Activated naive CD8-positive, alpha-beta T cell treated with anti-CD3 and anti-CD28 coated beads, Interleukin-2, amount 10 ng/mL, durations not matched to agents 7 days and 5 days (primary cell): ENCODE data around the gene B4GALT1. TPM values are rescaled to one million over a fixed set of nuclear protein-coding genes. Genes with fewer than 3 reads are reported as not detected.

Source experiments
- ATAC-seq: fragments of 150-1000 bp; cut with Tn5 transposase; one replicate; pipeline ENCODE4 v1.10.0; 2021; ENCODE audit warnings: low read depth, moderate library complexity
- POLR2A ChIA-PET: fragments of 350-600 bp; sonication (Branson Sonifier 250); formaldehyde crosslinking; loops from one replicate; lab custom pipeline; 2021; ENCODE audit warnings: antibody characterized with exemption; lab: Charles Lee
- DNase-seq: peaks from one replicate; pipeline ENCODE4 v3.0.0; 2021
- H3K27ac Mint-ChIP-seq: one replicate; pipeline ENCODE4 v1.8.0; 2022; ENCODE audit warnings: mild to moderate bottlenecking, mixed read lengths
- H3K27me3 Mint-ChIP-seq: one replicate; pipeline ENCODE4 v1.8.0; 2022; ENCODE audit warnings: mild to moderate bottlenecking, moderate library complexity, mixed read lengths
- H3K36me3 Mint-ChIP-seq: one replicate; pipeline ENCODE4 v1.8.0; 2021; ENCODE audit warnings: mild to moderate bottlenecking, mixed read lengths
- H3K4me1 Mint-ChIP-seq: one replicate; pipeline ENCODE4 v1.8.0; 2021; ENCODE audit warnings: mixed read lengths
- H3K4me3 Mint-ChIP-seq: one replicate; pipeline ENCODE4 v1.8.0; 2022; ENCODE audit warnings: mild to moderate bottlenecking, moderate library complexity, mixed read lengths
- H3K9me3 Mint-ChIP-seq: one replicate; pipeline ENCODE4 v1.8.0; 2021; ENCODE audit warnings: mixed read lengths
- total RNA-seq, 2 experiments: library from RNA; stranded (reverse); gene quantifications; one replicate each; pipeline ENCODE4 v1.2.3, GENCODE V29; 2021

Gene B4GALT1
- total RNA-seq, 2 experiments from 2014 or later = 34.6 to 35.7 TPM

- DNase-seq = no peak
Measured at GRCh38 chr9:33111631-33112030, 55.5 kb downstream of the B4GALT1 start.

GRCh38 chr9:33110686-33111085 is 56.5 kb downstream of the B4GALT1 start:
- ATAC-seq (no peak), DNase-seq (no peak)
- Mint-ChIP-seq H3K27me3 (no peaks in the 10 kb centered on the region), H3K4me1 (peaks cover 3% of the 10 kb centered on the region), H3K9me3 (no peaks in the 10 kb centered on the region), H3K36me3 (peaks cover 10% of the 10 kb centered on the region), H3K27ac (no peak overlapping the region), H3K4me3 (no peak overlapping the region)
- POLR2A ChIA-PET = no interaction called here

More at GRCh38 chr9:33111631-33112030, 55.5 kb downstream of the B4GALT1 start:
- Mint-ChIP-seq H3K27ac (peak overlapping the region; percentile 57), H3K4me3 (no peak overlapping the region), H3K4me1 (peaks cover 3% of the 10 kb centered on the region), H3K27me3 (no peaks in the 10 kb centered on the region), H3K36me3 (peaks cover 10% of the 10 kb centered on the region), H3K9me3 (no peaks in the 10 kb centered on the region)
- ATAC-seq = no peak
- POLR2A ChIA-PET = no interaction called here

- Mint-ChIP-seq H3K27ac (no peak overlapping the region), H3K36me3 (peaks cover 10% of the 10 kb centered on the region), H3K9me3 (no peaks in the 10 kb centered on the region), H3K27me3 (no peaks in the 10 kb centered on the region), H3K4me1 (peaks cover 3% of the 10 kb centered on the region), H3K4me3 (no peak overlapping the region)
- ATAC-seq (no peak), DNase-seq (no peak)
- POLR2A ChIA-PET = interaction anchor here (1.5 kb wide), 1 partner anchor 57 kb away, joined by 4 read pairs; the partner anchor contains the start of gene B4GALT1
Measured at GRCh38 chr9:33109850-33110595, 57.1 kb downstream of the B4GALT1 start.

DNA sequence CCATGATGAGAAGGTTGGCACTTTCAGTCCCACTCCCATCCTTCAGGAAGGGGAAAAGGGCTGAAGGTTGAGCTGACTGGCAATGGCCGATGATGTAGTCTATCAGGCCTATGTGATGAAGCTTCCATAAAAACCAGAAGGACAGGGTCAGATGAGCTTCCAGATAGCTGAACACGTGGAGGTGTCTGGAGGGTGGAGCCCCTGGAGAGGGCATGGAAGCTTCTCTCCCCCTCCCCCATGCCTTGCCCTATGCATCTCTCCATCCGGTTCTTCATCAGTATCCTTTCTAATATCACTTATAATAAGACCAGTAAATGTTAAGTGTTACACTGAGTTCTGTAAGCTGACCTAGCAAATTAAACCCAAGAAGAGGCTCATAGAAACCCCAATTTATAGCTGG is 58.0 kb downstream of the B4GALT1 start:
- no peaks in the 10 kb centered on the region for H3K27me3 Mint-ChIP-seq
- H3K36me3 Mint-ChIP-seq = peaks cover 8% of the 10 kb centered on the region
- H3K27ac Mint-ChIP-seq = no peak overlapping the region
- peaks cover 2% of the 10 kb centered on the region for H3K4me1 Mint-ChIP-seq
- no peaks in the 10 kb centered on the region for H3K9me3 Mint-ChIP-seq
- POLR2A ChIA-PET = interaction anchor here (1.5 kb wide), 1 partner anchor 58 kb away, joined by 4 read pairs; the partner anchor contains the start of gene B4GALT1
- ATAC-seq = no peak
- no peak for DNase-seq
- H3K4me3 Mint-ChIP-seq = no peak overlapping the region

GRCh38 chr9:33108472-33108871 is 58.7 kb downstream of the B4GALT1 start:
- H3K4me3 Mint-ChIP-seq = no peak overlapping the region
- DNase-seq = no peak

DNA sequence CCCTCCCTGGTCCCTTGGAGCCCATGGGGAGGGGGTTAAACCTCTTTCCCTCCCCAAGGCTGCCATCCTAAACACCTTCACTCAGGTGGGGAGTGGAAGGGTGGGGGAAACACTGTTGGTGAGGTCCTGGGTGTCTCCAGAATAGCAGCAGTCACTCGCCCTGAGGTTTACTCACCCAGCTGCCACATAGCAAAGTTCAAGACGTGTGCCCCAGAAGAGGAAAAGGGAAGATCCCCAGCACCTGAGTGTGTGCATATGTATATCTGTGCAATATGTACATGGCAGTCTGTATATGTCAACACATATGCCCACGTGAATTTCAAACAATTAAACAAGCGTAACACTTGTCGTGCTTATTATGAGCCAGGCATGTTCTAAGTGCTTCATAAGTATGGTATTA is 59.4 kb downstream of the B4GALT1 start:
- H3K4me3 Mint-ChIP-seq = no peak overlapping the region
- POLR2A ChIA-PET = no interaction called here
- ATAC-seq (no peak), DNase-seq (no peak)
- H3K27ac Mint-ChIP-seq = no peak overlapping the region
- no peaks in the 10 kb centered on the region for H3K27me3 Mint-ChIP-seq
- H3K36me3 Mint-ChIP-seq = peaks cover 2% of the 10 kb centered on the region
- H3K4me1 Mint-ChIP-seq = no peaks in the 10 kb centered on the region
- H3K9me3 Mint-ChIP-seq = no peaks in the 10 kb centered on the region

More at GRCh38 chr9:33108472-33108871, 58.7 kb downstream of the B4GALT1 start:
- Mint-ChIP-seq H3K4me1 (no peaks in the 10 kb centered on the region), H3K27me3 (no peaks in the 10 kb centered on the region), H3K27ac (no peak overlapping the region), H3K9me3 (no peaks in the 10 kb centered on the region), H3K36me3 (peaks cover 2% of the 10 kb centered on the region)
- ATAC-seq = no peak
- POLR2A ChIA-PET = interaction anchor here (1.5 kb wide), 1 partner anchor 59 kb away, joined by 4 read pairs; the partner anchor contains the start of gene B4GALT1

DNA sequence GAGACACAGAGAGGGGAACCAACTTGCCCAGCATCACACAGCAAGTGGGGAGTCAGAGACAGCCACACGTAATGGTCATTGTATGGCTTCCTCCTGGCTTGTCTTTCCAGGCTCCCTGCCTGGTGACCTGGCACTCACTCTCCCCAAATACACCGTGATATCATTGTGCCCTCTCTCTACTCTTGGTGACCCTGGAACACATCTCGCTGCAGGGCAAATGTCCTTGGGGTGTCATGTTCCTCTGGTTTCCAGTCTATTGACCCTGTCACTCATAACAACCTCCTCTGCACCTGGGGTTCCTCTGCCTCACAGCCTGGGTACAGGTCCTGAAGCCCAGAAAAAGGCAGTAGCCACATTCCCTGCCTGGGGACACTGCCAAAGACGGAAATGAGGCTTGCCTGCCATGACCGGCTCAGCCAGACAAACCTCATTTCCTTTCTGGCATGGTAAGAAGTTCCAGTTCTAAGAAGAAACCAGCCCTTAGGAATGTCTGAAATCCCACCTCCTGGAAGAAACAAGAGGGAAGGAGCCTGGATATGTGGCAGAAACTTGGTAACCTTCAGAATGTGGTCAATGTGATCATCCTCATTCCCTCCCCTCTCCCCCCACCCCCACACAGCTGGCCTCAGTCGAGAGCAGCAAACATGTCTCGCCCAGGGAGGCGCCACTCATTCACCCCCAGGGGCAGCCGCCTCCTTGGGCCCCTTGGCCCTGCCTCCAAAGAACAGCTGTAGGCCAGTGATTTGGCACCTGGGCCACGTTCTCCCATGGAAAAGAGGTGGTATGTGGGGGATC is 60.1 kb downstream of the B4GALT1 start:
- no peak for DNase-seq
- no peak for ATAC-seq
- H3K4me3 Mint-ChIP-seq = no peak overlapping the region
- H3K4me1 Mint-ChIP-seq = no peaks in the 10 kb centered on the region
- H3K27ac Mint-ChIP-seq = no peak overlapping the region
- H3K9me3 Mint-ChIP-seq = no peaks in the 10 kb centered on the region
- peaks cover 2% of the 10 kb centered on the region for H3K36me3 Mint-ChIP-seq
- POLR2A ChIA-PET = no interaction called here
- no peaks in the 10 kb centered on the region for H3K27me3 Mint-ChIP-seq

DNA sequence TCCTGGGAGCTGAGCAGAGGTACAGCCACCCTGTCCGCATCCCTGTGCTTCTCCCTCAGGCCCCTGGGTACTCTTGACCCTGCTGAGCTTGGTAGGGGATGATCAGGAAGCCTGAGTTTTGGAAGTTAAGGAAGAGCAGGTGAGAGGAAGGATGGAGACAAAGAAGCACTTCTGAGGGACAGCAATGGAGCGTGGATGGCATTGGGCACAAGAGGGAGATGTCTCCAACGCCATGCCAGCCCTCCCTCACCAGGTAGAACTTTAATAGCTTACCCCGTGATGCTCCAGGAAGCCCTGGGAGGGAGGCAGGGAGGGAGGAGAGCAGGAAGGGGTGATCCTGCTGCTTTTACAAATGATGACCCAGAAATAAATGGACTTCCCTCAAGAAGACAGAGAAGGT is 60.8 kb downstream of the B4GALT1 start:
- H3K27ac Mint-ChIP-seq = no peak overlapping the region
- no peaks in the 10 kb centered on the region for H3K27me3 Mint-ChIP-seq
- no peaks in the 10 kb centered on the region for H3K9me3 Mint-ChIP-seq
- DNase-seq (no peak), ATAC-seq (no peak)
- no peaks in the 10 kb centered on the region for H3K4me1 Mint-ChIP-seq
- no peak overlapping the region for H3K4me3 Mint-ChIP-seq
- H3K36me3 Mint-ChIP-seq = no peaks in the 10 kb centered on the region
- POLR2A ChIA-PET = no interaction called here

DNA sequence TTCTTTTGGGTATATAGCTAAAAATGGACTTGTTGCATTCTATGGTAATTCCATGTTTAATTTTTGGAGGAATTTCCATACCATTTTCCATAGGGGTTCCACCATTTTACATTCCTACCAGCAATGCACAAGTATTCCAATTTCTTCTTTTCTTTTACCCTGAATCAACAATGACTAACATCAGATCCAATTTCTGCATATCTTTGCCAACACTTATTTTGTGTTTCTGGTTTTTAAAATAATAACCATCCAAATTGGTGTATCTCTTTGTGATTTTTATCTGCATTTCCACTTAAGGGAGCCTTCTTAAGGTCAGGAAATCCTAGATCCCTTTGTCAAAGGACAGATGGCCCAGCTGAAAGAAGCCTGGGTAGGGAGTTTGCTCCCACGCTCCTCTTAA is 61.2 kb downstream of the B4GALT1 start:
- Mint-ChIP-seq H3K27me3 (no peaks in the 10 kb centered on the region), H3K9me3 (no peaks in the 10 kb centered on the region), H3K27ac (no peak overlapping the region), H3K4me1 (no peaks in the 10 kb centered on the region), H3K4me3 (no peak overlapping the region), H3K36me3 (no peaks in the 10 kb centered on the region)
- no peak for DNase-seq
- POLR2A ChIA-PET = no interaction called here
- no peak for ATAC-seq

GRCh38 chr9:33105504-33105903 is 61.6 kb downstream of the B4GALT1 start:
- POLR2A ChIA-PET = no interaction called here

GRCh38 chr9:33104401-33104800 is 62.7 kb downstream of the B4GALT1 start:
- no peak for ATAC-seq
- H3K27ac Mint-ChIP-seq = no peak overlapping the region
- H3K27me3 Mint-ChIP-seq = no peaks in the 10 kb centered on the region
- POLR2A ChIA-PET = no interaction called here
- no peak overlapping the region for H3K4me3 Mint-ChIP-seq
- H3K4me1 Mint-ChIP-seq = no peaks in the 10 kb centered on the region
- DNase-seq = no peak
- H3K9me3 Mint-ChIP-seq = no peaks in the 10 kb centered on the region
- H3K36me3 Mint-ChIP-seq = no peaks in the 10 kb centered on the region

More at GRCh38 chr9:33105504-33105903, 61.6 kb downstream of the B4GALT1 start:
- H3K4me3 Mint-ChIP-seq = no peak overlapping the region
- no peak overlapping the region for H3K27ac Mint-ChIP-seq
- ATAC-seq (no peak), DNase-seq (no peak)
- H3K9me3 Mint-ChIP-seq = no peaks in the 10 kb centered on the region
- no peaks in the 10 kb centered on the region for H3K27me3 Mint-ChIP-seq
- no peaks in the 10 kb centered on the region for H3K36me3 Mint-ChIP-seq
- no peaks in the 10 kb centered on the region for H3K4me1 Mint-ChIP-seq

- Mint-ChIP-seq H3K36me3 (no peaks in the 10 kb centered on the region), H3K4me3 (no peak overlapping the region), H3K27ac (peak overlapping the region; percentile 13), H3K4me1 (no peaks in the 10 kb centered on the region), H3K9me3 (no peaks in the 10 kb centered on the region), H3K27me3 (no peaks in the 10 kb centered on the region)
- ATAC-seq = no peak
- DNase-seq = no peak
- POLR2A ChIA-PET = no interaction called here
Measured at GRCh38 chr9:33103501-33104281, 63.4 kb downstream of the B4GALT1 start.

DNA sequence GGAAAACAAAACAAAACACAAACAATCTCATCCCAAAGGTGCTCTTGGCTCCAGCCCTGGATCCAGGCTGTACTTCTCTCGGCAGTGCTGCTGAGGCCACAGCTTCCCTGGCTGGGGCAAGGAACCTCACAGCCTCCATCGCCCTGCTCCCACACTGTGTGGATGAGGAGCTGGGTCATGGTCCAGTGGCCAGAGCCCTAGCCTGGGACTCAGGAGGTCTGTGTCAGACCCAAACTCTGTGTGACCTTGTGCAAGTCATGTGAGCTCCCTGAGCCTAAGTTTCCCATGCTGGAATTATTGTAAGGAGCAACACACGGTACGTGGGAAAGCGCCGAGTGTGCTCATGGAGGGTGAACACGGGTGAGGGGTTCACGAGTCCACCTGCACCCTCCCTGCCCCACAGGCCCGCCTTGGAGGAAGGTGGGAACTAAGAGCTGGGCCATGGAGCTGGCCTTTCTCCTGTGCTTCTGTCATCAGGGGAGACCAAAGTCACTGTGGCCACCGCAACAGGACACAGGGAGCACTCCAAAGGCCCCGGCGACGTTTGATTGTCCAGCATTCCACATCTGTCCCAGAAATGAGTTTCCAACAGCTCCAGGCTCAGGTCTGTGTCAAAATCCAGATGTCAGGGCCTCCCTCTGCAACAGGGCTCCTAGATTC is 64.5 kb downstream of the B4GALT1 start:
- no peak overlapping the region for H3K4me3 Mint-ChIP-seq
- no peak overlapping the region for H3K27ac Mint-ChIP-seq
- ATAC-seq (no peak), DNase-seq (no peak)
- POLR2A ChIA-PET = no interaction called here
- no peaks in the 10 kb centered on the region for H3K4me1 Mint-ChIP-seq
- H3K27me3 Mint-ChIP-seq = no peaks in the 10 kb centered on the region
- no peaks in the 10 kb centered on the region for H3K9me3 Mint-ChIP-seq
- no peaks in the 10 kb centered on the region for H3K36me3 Mint-ChIP-seq
